ENCODE measurements around the gene RAB1A. TPM values are rescaled to one million over a fixed set of nuclear protein-coding genes. Genes with fewer than 3 reads are reported as not detected.

The RAB1A gene
- total RNA-seq, 2 experiments from 2014 or later, result 84.7 to 85.8 TPM

DNA sequence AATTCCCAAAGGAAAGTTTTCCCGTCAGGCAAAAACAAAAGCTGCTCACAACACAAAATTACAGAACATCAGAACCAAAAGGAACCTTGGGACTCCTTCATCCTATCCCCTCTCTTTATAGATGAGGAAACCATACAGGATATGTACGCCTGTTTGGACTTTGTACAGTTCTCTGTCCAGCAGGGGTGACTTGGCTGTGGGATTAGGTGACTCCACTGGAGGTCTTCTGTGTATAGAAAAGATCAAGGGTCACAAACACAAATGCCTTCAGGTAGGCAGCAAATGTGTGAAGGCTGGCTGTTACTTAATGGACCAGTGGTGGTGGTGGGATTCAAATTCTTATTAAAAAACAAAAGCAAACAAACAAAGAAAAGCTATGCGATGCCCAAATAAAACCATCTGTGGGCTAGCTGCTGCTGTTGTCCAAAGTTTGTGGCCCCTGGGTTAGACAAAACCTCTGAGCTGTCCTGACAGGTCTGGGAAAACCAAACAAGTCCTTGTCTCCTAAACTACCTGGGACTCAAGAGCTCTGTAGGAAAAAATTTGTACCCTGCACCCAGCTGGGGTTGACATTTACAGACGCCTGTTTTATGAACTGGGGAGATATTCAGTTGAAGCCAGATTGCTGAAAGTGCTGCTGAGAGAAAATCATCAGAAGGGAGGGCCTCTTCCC, 75.0 kb downstream of the RAB1A start:
- ChIA-PET CTCF (interaction anchor here (0.6 to 2.6 kb wide), 8 partner anchors 10 to 278 kb away, joined by 3 to 12 read pairs (median 3); partner anchors contain the start of gene RAB1A), POLR2A (interaction anchor here (1.1 to 2.1 kb wide), 3 partner anchors 12 to 75 kb away, joined by 3 to 13 read pairs (median 9); partner anchors contain the start of genes RAB1A and SLC1A4)

DNA sequence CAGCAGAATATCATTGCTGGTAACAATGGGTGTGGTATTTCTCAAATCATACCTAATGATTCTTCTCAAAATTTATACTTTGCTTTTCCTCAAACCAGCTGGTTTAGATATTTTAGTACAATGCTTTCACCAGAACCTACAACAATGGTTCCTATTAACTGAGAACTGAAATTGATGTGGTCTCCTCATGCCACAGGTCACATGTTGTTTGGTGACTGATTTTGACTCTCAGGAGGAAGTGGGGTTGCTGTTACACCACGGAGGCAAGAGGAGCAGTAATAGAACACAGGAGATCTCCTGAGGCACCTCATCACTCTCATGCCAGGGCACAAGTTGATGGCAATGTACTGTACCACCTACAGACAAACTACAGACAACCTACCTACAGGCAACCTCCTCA, 76.7 kb downstream of the RAB1A start:
- ChIA-PET CTCF (interaction anchor here (0.6 kb wide), 1 partner anchor 61 kb away, joined by 3 read pairs; no protein-coding TSS in a partner anchor), POLR2A (no interaction called here)

GRCh38 chr2:65050931-65051330, 79.0 kb downstream of the RAB1A start:
- ChIA-PET POLR2A (no interaction called here), CTCF (interaction anchor here (0.6 kb wide), 1 partner anchor 42 kb away, joined by 3 read pairs; no protein-coding TSS in a partner anchor)

DNA sequence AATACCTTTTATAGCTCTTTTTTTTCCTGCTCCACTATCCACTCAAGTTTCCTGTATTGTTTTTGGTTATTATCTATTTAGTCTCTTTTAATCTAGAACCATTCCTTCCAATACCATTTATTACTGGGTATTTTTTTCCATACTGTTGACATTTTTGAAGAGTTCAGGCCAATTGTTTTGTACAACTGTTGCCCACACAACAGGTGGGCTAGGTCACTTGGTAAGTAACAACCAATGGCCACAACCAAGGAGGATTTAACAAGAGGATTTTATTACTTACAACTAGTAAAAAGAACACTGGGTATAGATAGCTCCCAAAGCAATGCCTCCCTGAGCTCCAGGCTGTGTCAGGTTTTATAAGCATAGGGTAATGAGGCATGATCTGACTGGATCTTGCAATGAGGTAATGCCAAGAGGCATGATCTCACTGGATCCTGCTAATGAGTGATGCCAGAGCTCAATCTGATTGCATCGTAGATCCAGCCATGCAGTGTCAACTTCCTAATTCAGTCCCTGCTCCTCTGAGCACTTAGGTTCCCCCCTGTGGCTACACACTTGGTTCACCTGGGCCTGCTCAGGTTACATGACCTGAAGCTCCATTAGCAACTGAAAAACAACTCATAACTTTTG, 80.8 kb downstream of the RAB1A start:
- POLR2A ChIA-PET, result interaction anchor here (0.5 kb wide), 1 partner anchor 111 kb away, joined by 3 read pairs; no protein-coding TSS in a partner anchor

GRCh38 chr2:65046633-65047407, 83.1 kb downstream of the RAB1A start:
- CTCF ChIA-PET, result interaction anchor here (0.7 to 1.2 kb wide), 2 partner anchors 129 to 179 kb away, joined by 3 to 4 read pairs; no protein-coding TSS in a partner anchor
- POLR2A ChIA-PET, result no interaction called here

More for the DNA sequence above, 80.8 kb downstream of the RAB1A start:
- CTCF ChIA-PET, result interaction anchor here (0.6 to 1.5 kb wide), 3 partner anchors 15 to 131 kb away, joined by 3 to 10 read pairs (median 3); no protein-coding TSS in a partner anchor

GRCh38 chr2:65045651-65046050, 84.3 kb downstream of the RAB1A start:
- POLR2A ChIA-PET, result no interaction called here
- CTCF ChIA-PET, result interaction anchor here (0.6 to 0.7 kb wide), 2 partner anchors 129 to 138 kb away, joined by 3 to 4 read pairs; no protein-coding TSS in a partner anchor

DNA sequence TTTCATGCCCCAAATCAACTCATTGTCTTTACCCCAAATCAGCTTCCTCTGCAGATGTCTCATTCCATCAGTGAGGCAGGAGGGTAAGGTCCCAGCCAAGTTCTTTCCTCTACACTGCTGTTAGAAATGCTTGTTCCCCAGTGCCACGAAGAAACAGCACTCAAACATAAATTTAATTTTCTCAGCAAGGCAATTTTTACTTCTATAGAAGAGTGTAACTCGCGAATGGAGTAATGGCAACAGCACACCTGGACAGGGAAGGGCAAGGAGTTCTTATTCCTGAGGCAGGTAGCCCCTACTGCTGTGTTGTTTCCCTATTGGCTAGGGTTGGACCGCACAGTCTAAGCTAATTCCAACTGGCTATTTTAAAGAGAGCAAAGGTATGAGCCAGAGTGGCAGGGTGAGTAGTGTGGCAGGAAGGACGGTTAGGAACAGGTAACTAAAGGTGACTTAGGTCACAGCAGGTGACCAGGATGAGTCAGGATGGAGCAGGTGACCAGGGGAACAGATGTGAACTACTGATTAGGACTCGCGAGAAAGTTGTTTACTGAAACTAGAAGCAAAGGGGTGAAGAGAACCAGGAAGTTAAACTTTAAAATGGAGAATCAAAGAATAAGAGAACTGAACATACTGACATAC, 85.7 kb downstream of the RAB1A start:
- ChIA-PET POLR2A (no interaction called here), CTCF (interaction anchor here (1.6 kb wide), 1 partner anchor 127 kb away, joined by 13 read pairs; no protein-coding TSS in a partner anchor)

DNA sequence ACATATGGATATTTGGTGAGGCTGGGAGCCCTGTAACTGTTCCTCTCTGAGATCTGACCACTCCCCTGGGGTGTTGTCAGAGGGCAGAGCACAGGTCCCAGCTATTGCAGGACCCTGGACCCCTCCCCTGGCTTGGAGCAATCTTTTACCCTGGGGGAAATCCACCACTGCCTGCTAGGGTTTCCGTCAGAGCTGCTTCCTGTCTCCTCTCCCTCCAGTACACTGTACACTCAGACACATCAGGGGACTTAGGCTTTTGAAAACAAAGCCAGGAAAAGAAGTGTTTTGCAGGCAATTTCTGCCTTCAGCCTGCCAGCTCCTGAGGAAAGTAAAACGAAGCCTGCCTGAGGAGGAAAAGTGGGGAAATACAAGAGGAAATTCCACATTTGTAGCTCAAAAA, 86.9 kb downstream of the RAB1A start:
- ChIA-PET POLR2A (interaction anchor here (0.7 kb wide), 1 partner anchor 13 kb away, joined by 3 read pairs; the partner anchor contains the start of gene CEP68), CTCF (interaction anchor here (1.6 kb wide), 1 partner anchor 126 kb away, joined by 13 read pairs; no protein-coding TSS in a partner anchor)

DNA sequence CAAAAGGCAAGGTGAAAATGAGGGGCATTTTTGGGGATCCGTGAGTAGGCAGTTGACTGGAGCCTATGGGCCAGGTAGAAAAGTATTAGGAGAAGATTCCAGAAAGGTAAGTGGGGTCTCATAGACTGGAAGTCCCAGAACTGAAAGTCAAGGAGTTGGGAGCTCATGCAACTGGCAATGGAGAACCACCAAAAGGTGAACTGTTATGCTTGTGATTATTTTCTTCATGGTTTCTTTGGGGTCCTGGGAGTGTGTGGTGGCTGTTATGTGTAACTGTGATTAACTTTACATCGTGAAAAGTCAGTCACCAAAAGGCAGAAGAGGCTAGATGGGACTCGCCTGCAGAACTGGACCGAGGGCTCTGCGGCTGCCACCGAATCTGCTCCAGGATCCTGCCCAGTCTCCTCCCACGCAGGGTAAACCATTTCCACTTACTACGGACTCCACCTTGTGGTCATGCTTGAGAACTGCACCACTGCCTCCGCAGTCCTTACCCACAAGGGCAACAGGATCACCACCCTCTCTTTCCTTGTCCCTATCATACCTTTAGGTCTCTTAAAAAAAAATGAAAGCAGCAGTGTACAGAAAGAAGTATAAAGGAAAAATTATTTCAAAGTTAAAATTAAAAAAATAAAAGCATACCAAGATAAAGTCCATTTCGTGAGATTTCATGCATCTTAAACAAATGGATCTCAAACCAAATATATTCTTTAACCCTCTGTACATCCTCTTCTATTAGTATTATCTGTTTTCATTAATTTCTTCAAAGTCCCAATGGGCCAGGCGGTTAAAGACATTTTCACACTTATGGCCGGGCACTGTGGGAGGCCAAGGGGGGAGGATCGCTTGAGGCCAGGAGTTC, 89.3 kb downstream of the RAB1A start:
- CTCF ChIA-PET, result interaction anchor here (0.7 to 4.4 kb wide), 6 partner anchors 15 to 127 kb away, joined by 3 to 21 read pairs (median 3); partner anchors contain the start of gene CEP68
- POLR2A ChIA-PET, result no interaction called here

DNA sequence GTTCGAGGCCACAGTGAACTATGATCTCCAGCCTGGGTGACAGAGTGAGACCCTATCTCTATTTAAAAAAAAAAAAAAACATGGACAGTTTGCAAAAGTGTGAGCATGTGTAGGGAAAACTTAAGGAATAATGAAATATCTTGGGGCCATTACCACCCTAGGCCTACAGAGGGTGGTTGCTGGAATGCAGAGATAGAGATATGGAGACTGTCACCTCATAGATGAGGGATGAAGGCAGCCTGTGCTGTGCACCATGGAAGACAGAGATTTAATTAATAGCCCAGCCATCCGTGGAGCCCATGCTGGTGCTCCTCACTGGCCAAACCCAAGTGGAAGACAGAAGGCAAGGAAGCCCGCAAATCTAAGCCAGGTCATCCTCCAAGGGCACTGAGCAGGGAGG, 90.3 kb downstream of the RAB1A start:
- CTCF ChIA-PET, result interaction anchor here (0.6 to 4.4 kb wide), 4 partner anchors 19 to 124 kb away, joined by 3 to 21 read pairs (median 4); no protein-coding TSS in a partner anchor
- POLR2A ChIA-PET, result no interaction called here

DNA sequence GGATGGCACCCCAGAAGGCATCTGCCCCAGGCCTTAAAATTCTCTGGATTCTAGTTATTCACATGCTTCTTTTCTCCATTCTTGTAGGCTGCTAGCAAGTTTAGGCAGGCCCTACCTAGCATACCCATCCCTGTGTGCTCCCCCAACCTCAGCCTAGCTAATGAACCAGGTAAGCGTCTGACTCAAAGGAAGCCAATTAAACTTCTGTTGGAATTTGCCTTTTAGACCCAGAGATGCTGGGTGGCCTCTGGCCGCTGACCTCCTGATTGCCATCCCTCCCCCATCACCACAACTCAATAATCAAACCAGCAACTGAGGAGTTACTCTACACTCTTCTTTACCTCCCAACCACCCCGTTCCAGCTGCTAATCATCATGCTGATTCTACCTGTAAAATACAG, 92.7 kb downstream of the RAB1A start:
- POLR2A ChIA-PET, result no interaction called here

More for the DNA sequence above, 92.7 kb downstream of the RAB1A start:
- CTCF ChIA-PET, result interaction anchor here (0.8 kb wide), 1 partner anchor 119 kb away, joined by 3 read pairs; no protein-coding TSS in a partner anchor

Other genes with a start within 250 kb of the RAB1A start
- gene SLC1A4, start 140.7 kb downstream of the RAB1A start, total RNA-seq, result 10 to 100 TPM; 24.9 to 25.8 TPM
- gene CEP68, start 73.7 kb downstream of the RAB1A start, total RNA-seq, result 1 to 10 TPM; 4.1 to 4.7 TPM
- 100 to 1,000 TPM; 305 to 306 TPM for gene ACTR2, start 97.7 kb upstream of the RAB1A start, total RNA-seq

Data from activated CD8-positive, alpha-beta memory T cell treated with anti-CD3 and anti-CD28 coated beads for 36 hours (primary cell).